COLO829 (cell line): ENCODE results near the gene COL23A1.
A peak's percentile ranks its signal among the peaks of the same experiment; 100 is the strongest.
"Not testable (repeated sequence)": the region's sequence is repeated elsewhere in the genome, so short reads cannot be mapped to it uniquely, and the experiment has no call there.

Source experiments
- DNase-seq: peaks from one replicate; pipeline ENCODE4 v3.0.0; 2012; ENCODE audit warnings: low spot score

The COL23A1 gene

DNA sequence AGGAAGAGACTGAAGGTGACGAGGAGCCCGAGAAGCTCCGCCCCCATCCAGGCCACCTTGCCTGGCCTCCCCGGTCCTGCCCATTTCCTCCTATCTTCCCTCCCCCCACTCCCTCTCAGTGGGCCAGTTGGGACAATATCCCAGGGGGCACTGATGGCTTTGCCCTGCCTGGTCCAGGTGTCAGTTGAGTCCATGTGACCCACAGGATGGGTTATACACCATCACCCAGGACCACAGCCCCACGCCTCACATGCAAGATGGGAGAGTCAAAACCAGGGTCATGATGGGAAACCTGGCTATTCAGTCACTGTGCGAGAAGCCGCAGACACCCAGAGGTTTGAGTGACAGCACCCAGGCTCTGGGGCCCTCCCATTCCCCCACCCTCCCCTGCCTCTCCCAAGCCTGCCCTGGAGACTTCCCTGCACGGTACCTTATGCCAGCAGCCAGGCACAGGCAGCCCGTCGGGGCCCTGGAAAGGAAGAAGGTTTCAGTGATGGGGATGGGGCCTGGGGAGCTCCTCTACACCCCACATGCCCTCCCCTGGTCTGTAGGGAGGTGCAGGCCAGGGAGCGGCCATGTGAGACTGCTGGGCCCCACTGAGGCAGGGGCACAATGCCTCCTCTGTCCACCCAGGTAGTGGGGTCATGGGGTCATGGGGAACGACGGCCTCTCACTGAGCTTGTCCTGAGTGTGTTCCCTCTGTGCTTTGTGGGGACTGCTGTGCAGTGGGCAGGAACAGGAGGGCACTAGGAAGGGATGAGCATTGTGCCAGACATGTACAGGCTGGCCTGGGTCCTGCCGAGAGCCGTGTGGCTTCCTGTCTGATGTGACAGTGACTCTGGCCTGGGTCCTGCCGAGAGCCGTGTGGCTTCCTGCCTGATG is 351.2 kb downstream of the COL23A1 start:
- DNase-seq: no peak

- DNase-seq: no peak
Observed at GRCh38 chr5:178238313-178238635, 351.9 kb downstream of the COL23A1 start.

GRCh38 chr5:178237431-178238312 is 352.5 kb downstream of the COL23A1 start:
- no peak for DNase-seq

DNA sequence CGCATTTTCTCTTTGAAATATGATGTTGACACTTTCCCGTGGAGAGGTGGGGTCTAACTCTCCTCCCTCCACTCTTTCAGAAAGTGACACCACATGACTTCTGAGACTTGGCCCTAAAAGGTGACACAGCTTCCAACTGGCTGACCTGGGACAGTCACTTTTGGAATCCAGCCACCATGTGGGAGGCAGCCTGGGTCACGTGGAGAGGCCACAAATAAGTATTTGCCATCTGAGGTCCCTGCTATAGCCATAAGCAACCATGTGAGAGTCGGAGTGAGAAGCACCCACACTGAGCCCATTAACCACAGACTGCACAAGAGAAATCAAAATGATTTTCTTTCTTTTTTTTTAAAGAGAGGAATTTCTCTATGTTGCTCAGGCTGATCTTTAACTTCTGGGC is 353.5 kb downstream of the COL23A1 start:
- DNase-seq: no peak

DNA sequence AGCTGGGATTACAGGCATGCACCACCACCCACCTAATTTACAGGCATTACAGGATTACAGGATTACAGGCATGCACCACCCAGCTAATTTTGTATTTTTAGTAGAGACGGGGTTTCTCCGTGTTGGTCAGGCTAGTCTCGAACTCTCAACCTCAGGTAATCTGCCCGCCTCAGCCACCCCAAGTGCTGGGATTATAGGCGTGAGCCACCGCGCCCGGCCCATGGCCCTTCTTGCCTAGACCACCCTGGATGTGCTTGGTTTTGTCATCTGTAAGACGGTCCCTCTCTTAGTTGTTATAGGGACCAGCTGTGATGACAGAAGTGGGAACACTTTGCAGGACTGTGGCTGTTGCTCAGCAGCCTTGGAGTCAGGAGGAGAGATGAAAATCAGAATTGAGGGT is 354.1 kb downstream of the COL23A1 start:
- DNase-seq: no peak

DNA sequence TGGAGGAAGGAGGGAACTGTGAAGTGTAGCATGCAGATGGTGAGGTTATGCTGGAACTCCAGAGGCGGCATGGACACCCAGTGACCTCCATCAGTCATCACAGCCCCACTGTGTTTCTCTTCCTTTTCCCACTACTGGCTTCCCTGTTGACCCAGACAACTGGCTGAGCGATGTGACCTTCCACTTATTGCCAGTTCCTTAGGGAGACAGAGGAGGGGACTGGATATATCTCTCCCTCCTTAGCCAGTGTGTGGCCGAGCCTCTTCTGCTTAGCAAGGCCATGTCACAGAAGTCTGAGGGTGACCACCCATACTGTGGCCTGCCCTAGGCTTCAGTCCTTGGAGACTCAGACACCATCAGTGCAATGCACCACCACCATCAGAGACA is 354.6 kb downstream of the COL23A1 start:
- DNase-seq: no peak

DNA sequence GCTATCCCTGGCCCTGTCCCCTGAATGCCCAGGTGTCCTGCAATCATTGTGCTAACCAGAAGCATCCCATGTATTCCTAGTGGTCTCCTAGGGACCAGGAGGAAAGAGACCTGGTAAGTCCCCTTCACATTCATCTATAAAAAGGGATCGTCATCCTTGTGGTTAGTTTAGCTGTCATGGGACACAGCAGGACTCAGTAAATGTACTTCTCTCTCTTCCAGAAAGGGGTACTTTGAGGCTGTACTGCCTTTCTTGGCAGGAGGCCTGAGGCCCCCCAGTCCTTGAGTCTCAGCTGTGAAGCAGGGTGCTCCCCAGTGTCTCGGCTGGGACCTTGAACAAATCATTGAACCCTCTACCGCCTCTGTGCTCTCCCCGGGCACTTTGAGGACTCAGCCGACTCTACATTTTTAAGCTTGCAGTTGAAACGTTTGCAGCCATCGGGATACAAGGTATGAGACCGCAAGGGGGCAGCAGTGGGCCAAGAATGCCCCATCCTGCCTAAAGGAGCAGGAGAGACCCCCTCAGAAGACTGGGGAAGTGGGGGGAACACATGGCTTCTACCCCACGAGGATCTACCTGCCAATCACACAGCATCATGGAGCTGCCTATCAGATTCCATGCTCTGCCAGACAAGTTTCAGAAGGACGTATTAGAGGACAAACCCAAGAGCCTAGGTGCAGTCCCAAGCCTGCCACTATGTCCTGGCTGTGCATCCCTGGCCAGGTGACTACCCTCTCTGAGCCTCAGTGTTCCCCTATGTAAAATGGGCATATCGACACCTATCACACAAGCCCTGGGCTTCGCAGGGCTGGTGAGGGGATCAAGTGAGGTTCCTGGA is 355.2 kb downstream of the COL23A1 start:
- peak; percentile 56 for DNase-seq

- DNase-seq: no peak
Observed at GRCh38 chr5:178234121-178234749, 356.0 kb downstream of the COL23A1 start.

DNA sequence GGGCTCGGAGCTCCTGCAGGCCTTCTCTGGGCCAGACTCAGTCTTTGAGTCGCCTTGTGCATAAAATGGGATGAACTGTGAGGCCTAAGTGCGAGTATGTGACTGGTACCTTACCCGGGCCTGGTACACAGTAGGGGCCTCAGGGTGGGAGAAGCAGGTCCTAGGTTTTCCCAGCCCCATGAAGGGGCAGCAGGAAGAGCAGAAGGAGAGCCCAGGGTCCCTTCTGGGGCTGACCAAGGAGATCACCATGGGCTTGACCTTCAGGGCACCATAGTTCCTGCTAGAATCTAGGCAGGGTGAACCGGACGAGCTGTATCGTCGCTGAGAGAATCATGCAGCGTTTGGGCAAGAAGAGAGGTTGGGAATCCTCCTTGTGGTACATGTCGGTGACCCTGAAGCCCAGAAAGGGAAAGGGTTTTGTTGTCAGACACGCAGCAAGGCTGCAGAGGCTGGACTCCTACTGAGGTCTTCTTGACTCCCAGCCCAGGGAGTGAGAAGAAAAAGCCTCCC is 357.2 kb downstream of the COL23A1 start:
- no peak for DNase-seq

GRCh38 chr5:178232124-178232919 is 357.9 kb downstream of the COL23A1 start, which contains the start of gene PHYKPL:
TSS of gene PHYKPL (minus strand) at chr5:178232802. CDS start at chr5:178232550, 252 bp downstream.
- DNase-seq: no peak

- no peak for DNase-seq
Observed at GRCh38 chr5:178231539-178232123, 358.6 kb downstream of the COL23A1 start.

- no peak for DNase-seq
Observed at GRCh38 chr5:178230879-178231538, 359.2 kb downstream of the COL23A1 start.

GRCh38 chr5:178229861-178230260 is 360.3 kb downstream of the COL23A1 start:
- no peak for DNase-seq

GRCh38 chr5:178229111-178229510 is 361.1 kb downstream of the COL23A1 start:
- not testable (repeated sequence) for DNase-seq

GRCh38 chr5:178228609-178229008 is 361.6 kb downstream of the COL23A1 start:
- DNase-seq: no peak

- DNase-seq: no peak
Observed at GRCh38 chr5:178227929-178228328, 362.3 kb downstream of the COL23A1 start.

DNA sequence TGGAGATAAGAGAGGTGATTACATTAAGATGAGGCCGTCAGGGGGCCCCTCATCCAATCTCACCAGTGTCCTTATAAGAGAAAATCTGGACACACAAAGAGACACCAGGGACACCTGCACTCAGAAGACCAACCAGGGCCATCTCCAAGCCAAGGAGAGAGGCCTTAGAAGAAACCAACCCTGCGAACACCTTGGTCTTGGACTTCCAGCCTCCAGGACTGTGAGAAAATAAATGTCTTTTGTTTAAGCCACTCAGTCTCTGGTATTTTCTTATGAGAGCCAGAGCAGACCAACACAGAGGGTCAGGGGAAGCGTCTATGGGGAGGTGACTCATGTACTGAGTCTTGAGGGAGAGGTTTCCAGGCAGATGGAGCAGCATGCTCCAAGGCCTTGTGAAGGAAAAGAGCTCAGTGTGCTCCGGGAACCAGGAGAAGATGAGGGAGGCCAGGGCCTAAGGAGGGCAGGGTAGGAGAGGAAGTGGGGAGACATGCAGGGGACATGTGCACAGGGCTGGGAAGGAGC is 363.0 kb downstream of the COL23A1 start:
- DNase-seq: no peak

GRCh38 chr5:178225174-178225573 is 365.0 kb downstream of the COL23A1 start:
- no peak for DNase-seq

GRCh38 chr5:178224403-178224802 is 365.8 kb downstream of the COL23A1 start:
- no peak for DNase-seq
